ENCODE results near the gene KIAA0825.

KIAA0825 gene

GRCh38 chr5:94250985-94251384, 367.4 kb downstream of the KIAA0825 start:
- no peak for TF ChIP-seq CTCF (IDR thresholded peaks at IDR 0.05; ENCODE audit: borderline replicate concordance, control extremely low read depth, extremely low read depth, insufficient read depth, missing control alignments)
- DNase-seq (ENCODE audit: low spot score), result no peak
- in situ Hi-C loops (cut with MboI; ENCODE audit: low sequenced_read_pairs, unreplicated experiment), result no loop called here

- no peak for TF ChIP-seq CTCF (IDR thresholded peaks at IDR 0.05; ENCODE audit: borderline replicate concordance, control extremely low read depth, extremely low read depth, insufficient read depth, missing control alignments)
- in situ Hi-C loops (cut with MboI; ENCODE audit: low sequenced_read_pairs, unreplicated experiment), result no loop called here
- DNase-seq (ENCODE audit: low spot score), result no peak
Measured at GRCh38 chr5:94249430-94249829, 369.0 kb downstream of the KIAA0825 start.

- TF ChIP-seq CTCF (IDR thresholded peaks at IDR 0.05; ENCODE audit: borderline replicate concordance, control extremely low read depth, extremely low read depth, insufficient read depth, missing control alignments), result no peak
- in situ Hi-C loops (cut with MboI; ENCODE audit: low sequenced_read_pairs, unreplicated experiment), result no loop called here
- no peak for DNase-seq (ENCODE audit: low spot score)
Measured at GRCh38 chr5:94248175-94248875, 370.1 kb downstream of the KIAA0825 start.

GRCh38 chr5:94245608-94246007, 372.8 kb downstream of the KIAA0825 start:
- in situ Hi-C loops (cut with MboI; ENCODE audit: low sequenced_read_pairs, unreplicated experiment), result no loop called here
- no peak for DNase-seq (ENCODE audit: low spot score)
- no peak for TF ChIP-seq CTCF (IDR thresholded peaks at IDR 0.05; ENCODE audit: borderline replicate concordance, control extremely low read depth, extremely low read depth, insufficient read depth, missing control alignments)

GRCh38 chr5:94244921-94245320, 373.5 kb downstream of the KIAA0825 start:
- no peak for DNase-seq (ENCODE audit: low spot score)
- in situ Hi-C loops (cut with MboI; ENCODE audit: low sequenced_read_pairs, unreplicated experiment), result no loop called here
- TF ChIP-seq CTCF (IDR thresholded peaks at IDR 0.05; ENCODE audit: borderline replicate concordance, control extremely low read depth, extremely low read depth, insufficient read depth, missing control alignments), result no peak

- in situ Hi-C loops (cut with MboI; ENCODE audit: low sequenced_read_pairs, unreplicated experiment), result no loop called here
- no peak for DNase-seq (ENCODE audit: low spot score)
- TF ChIP-seq CTCF (IDR thresholded peaks at IDR 0.05; ENCODE audit: borderline replicate concordance, control extremely low read depth, extremely low read depth, insufficient read depth, missing control alignments), result no peak
Measured at GRCh38 chr5:94243612-94244011, 374.8 kb downstream of the KIAA0825 start.
